ENCODE measurements around the gene GJA4.

DNA sequence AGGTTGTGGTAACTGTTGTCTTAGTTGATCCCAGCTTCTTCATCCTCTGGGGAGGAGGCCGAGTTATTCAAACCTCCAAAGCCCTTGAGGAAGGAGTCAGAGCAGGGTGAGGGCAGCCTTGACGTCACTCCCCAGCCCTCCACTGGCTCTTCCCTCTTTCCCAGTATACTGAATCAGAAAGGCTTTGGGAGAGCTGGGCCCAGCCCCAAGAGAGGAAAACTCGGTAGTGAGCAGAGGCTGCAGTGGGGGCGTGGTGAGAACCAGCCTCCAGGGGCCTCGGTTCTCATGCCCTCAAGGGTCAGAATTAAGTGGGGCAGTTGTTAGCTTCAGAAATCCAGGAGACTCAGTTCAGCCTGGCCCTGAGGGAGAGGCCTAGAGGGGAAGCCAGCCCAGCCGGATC lies 1.8 kb upstream of the GJA4 start:
- TF ChIP-seq, protein P1, sequence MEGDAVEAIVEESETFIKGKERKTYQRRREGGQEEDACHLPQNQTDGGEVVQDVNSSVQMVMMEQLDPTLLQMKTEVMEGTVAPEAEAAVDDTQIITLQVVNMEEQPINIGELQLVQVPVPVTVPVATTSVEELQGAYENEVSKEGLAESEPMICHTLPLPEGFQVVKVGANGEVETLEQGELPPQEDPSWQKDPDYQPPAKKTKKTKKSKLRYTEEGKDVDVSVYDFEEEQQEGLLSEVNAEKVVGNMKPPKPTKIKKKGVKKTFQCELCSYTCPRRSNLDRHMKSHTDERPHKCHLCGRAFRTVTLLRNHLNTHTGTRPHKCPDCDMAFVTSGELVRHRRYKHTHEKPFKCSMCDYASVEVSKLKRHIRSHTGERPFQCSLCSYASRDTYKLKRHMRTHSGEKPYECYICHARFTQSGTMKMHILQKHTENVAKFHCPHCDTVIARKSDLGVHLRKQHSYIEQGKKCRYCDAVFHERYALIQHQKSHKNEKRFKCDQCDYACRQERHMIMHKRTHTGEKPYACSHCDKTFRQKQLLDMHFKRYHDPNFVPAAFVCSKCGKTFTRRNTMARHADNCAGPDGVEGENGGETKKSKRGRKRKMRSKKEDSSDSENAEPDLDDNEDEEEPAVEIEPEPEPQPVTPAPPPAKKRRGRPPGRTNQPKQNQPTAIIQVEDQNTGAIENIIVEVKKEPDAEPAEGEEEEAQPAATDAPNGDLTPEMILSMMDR (IDR thresholded peaks at IDR 0.05) = no peak
- TF ChIP-seq POLR2AphosphoS5 (IDR thresholded peaks at IDR 0.05) = no peak
- no peak for TF ChIP-seq POLR2A (IDR thresholded peaks at IDR 0.05)

All from upper lobe of left lung (tissue), 4 donors.